GM10266 (cell line): ENCODE measurements around the gene CA5A.

ENCODE experiments used
- DNase-seq: peaks from one replicate; pipeline ENCODE4 v3.0.0; 2012; ENCODE audit errors: extremely low spot score
- TF ChIP-seq, protein P1 (sequence below): IDR thresholded peaks from 2 replicates; pipeline ENCODE4 v1.5.1; 2012; ENCODE audit warnings: mild to moderate bottlenecking, low read depth; ENCODE audit not compliant: control insufficient read depth, insufficient read depth; ENCODE audit errors: missing control alignments

CA5A gene

DNA sequence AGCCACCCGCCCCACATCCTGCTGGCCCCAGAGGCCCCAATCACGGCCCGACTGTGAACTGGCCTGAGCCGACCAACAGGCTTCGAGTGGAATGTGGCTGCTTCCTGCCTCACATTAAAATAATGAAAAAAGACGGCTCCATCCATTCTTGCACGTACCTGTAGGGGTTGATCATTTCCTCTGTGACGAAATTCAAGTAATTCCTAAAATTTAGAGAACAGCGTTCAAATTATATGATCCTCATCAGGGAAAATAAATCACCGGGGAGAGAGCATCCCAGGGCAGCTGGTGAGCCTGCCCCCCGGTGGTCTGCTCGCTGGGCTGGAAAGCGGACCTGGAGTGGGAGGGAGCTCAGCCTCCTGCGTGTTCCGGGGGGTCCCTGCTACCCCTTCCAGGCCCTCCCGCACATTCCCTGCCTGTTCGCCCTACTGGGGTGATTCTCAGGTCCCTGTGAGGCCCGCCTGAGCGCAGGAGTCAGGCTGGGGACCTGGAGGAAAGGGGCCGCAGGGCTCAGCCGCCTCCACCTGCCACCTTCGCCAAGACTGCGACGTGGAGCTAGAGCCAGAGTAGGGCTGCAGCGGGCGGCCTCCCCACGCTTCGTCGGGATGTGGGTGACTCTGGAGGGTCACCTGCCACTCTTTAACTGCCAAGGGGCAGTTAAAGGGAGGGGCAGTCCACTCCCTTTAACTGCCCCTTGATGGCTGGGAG is 95.9 kb downstream of the CA5A start:
- TF ChIP-seq, protein P1, sequence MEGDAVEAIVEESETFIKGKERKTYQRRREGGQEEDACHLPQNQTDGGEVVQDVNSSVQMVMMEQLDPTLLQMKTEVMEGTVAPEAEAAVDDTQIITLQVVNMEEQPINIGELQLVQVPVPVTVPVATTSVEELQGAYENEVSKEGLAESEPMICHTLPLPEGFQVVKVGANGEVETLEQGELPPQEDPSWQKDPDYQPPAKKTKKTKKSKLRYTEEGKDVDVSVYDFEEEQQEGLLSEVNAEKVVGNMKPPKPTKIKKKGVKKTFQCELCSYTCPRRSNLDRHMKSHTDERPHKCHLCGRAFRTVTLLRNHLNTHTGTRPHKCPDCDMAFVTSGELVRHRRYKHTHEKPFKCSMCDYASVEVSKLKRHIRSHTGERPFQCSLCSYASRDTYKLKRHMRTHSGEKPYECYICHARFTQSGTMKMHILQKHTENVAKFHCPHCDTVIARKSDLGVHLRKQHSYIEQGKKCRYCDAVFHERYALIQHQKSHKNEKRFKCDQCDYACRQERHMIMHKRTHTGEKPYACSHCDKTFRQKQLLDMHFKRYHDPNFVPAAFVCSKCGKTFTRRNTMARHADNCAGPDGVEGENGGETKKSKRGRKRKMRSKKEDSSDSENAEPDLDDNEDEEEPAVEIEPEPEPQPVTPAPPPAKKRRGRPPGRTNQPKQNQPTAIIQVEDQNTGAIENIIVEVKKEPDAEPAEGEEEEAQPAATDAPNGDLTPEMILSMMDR: no peak
- no peak for DNase-seq

DNA sequence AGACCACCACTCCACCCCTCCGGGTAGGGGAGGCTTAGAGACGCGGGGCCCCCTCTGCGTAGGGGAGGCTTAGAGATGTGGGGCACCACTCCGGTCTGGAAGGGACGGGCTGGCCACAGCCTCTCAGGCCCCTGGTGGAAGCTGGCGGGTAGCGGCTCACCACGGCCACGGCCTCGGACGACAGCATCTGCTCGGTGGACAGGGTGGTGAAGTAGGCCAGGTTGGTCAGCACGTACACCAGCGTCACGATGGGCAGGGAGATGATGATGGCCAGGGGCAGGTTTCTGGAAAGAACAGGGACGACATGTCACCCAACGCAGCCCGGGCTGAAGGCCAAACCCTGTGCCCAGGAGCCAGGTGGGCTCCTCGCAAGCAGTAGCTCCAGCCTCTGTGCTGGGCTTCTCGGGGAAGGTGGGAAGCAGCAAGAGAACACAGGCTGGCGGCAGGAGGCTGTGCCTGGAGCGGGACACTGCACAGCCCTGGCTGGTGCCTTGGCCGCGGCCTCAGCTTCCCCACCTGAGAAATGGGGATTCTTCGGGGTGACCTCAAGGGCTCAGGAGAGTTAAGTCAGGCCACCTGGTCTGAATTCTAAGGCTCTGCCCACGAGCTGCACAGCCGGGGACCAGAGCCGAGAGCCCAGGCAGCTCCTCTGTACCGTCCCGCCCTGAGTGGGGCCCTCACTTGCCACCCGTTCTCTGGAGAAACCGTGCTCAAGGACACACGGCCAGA is 96.6 kb downstream of the CA5A start:
- DNase-seq: no peak
- TF ChIP-seq, protein P1: no peak

DNA sequence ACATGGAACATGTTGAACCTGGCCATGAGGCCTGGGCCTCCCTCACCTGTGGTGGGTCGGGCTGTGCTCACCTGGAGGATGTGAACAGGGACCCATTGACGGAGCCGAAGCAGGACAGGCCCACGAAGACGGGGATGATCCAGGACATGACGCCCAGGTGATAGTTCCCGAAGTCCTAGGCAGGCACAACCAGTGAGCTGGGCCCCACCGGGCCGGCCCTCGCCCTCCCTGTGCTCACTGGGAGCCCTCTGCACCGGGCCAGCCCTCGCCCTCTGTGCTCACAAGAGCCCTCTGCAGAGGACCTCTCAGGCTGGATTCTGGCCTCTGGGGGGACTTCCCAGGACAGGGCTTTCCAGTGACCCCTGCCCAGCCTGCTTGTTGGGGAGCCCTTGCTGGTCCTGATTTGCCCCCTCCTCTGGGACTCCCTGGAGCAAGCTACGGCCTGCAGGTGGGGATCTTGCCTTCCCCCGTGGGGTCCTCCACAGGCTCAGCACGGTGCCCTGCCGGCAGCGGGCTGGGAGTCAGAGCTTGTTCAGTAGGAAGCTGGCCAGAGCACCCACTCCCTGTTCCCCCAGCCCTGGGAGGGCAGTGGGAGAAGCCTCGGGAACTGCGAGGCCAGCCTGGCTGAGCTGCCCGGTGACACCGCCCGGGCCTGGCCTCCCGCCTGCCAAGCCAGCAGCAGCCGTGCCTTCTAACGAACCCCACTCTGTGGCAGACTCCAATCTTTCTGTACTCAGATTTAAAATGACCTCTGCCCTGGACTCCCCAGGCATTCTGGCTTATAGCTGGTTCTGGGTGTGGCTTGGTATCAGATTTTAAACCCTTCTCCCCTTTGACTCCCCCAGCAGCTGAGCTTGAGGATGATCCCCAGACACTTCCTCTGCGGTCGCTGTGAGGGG is 97.4 kb downstream of the CA5A start:
- TF ChIP-seq, protein P1: no peak
- DNase-seq: no peak
